Measurements from ENCODE around the gene PCDHGA1.
"Not testable (repeated sequence)": the region's sequence is repeated elsewhere in the genome, so short reads cannot be mapped to it uniquely, and the experiment has no call there.

Gene PCDHGA1

DNA sequence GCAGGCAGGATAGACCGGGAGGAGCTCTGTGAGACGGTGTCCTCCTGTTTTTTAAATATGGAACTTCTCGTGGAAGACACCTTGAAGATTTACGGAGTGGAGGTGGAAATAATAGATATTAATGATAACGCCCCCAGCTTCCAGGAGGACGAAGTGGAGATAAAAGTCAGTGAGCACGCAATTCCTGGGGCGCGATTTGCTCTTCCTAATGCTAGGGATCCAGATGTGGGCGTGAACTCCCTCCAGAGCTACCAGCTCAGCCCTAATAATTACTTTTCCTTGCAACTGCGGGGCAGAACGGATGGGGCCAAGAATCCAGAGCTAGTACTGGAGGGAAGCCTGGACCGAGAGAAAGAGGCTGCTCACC lies 91.2 kb downstream of the PCDHGA1 start:
- peaks cover 17% of the 10 kb centered on the region for H3K27me3 ChIP-seq (ENCODE audit: control insufficient read depth, insufficient read depth, low read length)
- H3K4me1 ChIP-seq (ENCODE audit: control insufficient read depth, insufficient read depth, low read length) = no peaks in the 10 kb centered on the region
- H3K9ac ChIP-seq (ENCODE audit: low read depth, low read length) = no peak overlapping the region
- no peaks in the 10 kb centered on the region for H3K36me3 ChIP-seq (ENCODE audit: control insufficient read depth, insufficient read depth, low read length)
- H3K9me3 ChIP-seq (ENCODE audit: control insufficient read depth, insufficient read depth, low read length) = peaks cover 5% of the 10 kb centered on the region
- peak overlapping the region; percentile 52 for H3K4me3 ChIP-seq (ENCODE audit: low read depth, low read length)

DNA sequence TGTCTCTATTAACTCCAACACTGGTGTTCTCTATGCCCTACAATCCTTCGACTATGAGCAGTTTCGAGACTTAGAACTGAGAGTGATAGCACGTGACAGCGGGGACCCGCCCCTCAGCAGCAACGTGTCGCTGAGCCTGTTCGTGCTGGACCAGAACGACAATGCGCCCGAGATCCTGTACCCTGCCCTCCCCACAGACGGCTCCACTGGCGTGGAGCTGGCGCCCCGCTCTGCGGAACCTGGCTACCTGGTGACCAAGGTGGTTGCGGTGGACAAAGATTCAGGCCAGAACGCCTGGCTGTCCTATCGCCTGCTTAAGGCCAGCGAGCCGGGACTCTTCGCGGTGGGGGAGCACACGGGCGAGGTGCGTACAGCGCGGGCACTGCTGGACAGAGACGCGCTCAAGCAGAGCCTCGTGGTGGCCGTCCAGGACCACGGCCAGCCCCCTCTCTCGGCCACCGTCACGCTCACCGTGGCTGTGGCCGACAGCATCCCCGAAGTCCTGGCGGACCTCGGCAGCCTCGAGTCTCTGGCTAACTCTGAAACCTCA lies 92.5 kb downstream of the PCDHGA1 start:
- Histone ChIP-seq H3K4me1 (ENCODE audit: control insufficient read depth, insufficient read depth, low read length) (no peaks in the 10 kb centered on the region), H3K36me3 (ENCODE audit: control insufficient read depth, insufficient read depth, low read length) (peaks cover 4% of the 10 kb centered on the region), H3K27me3 (ENCODE audit: control insufficient read depth, insufficient read depth, low read length) (peaks cover 17% of the 10 kb centered on the region), H3K4me3 (ENCODE audit: low read depth, low read length) (no peak overlapping the region), H3K9ac (ENCODE audit: low read depth, low read length) (no peak overlapping the region), H3K9me3 (ENCODE audit: control insufficient read depth, insufficient read depth, low read length) (peaks cover 11% of the 10 kb centered on the region)

DNA sequence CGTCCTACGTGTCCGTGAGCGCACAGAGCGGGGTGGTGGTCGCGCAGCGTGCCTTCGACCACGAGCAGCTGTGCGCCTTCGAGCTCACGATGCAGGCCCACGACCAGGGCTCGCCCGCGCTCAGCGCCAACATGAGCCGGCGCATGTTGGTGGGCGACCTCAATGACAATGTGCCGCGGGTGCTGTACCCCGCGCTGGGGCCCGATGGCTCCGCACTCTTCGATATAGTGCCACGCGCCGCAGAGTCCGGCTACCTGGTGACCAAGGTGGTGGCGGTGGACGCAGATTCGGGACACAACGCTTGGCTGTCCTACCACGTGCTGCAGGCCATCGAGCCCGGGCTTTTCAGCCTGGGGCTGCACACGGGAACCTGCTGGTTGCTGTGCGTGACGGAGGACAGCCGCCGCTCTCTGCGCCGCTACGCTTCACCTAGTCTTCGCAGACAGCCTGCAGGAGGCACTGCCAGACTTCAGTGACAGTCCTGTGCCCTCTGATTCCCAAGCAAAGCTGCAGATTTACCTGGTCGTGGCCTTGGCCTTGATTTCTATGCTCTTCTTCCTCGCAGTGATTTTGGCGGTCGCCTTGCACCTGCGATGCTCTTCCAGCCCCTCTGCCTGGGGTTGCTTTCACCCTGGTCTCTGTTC lies 97.6 kb downstream of the PCDHGA1 start:
- no peaks in the 10 kb centered on the region for H3K27me3 ChIP-seq (ENCODE audit: control insufficient read depth, insufficient read depth, low read length)
- H3K4me3 ChIP-seq (ENCODE audit: low read depth, low read length) = no peak overlapping the region
- H3K9me3 ChIP-seq (ENCODE audit: control insufficient read depth, insufficient read depth, low read length) = peaks cover 17% of the 10 kb centered on the region
- no peak overlapping the region for H3K9ac ChIP-seq (ENCODE audit: low read depth, low read length)
- peaks cover 6% of the 10 kb centered on the region for H3K36me3 ChIP-seq (ENCODE audit: control insufficient read depth, insufficient read depth, low read length)
- H3K4me1 ChIP-seq (ENCODE audit: control insufficient read depth, insufficient read depth, low read length) = no peaks in the 10 kb centered on the region

DNA sequence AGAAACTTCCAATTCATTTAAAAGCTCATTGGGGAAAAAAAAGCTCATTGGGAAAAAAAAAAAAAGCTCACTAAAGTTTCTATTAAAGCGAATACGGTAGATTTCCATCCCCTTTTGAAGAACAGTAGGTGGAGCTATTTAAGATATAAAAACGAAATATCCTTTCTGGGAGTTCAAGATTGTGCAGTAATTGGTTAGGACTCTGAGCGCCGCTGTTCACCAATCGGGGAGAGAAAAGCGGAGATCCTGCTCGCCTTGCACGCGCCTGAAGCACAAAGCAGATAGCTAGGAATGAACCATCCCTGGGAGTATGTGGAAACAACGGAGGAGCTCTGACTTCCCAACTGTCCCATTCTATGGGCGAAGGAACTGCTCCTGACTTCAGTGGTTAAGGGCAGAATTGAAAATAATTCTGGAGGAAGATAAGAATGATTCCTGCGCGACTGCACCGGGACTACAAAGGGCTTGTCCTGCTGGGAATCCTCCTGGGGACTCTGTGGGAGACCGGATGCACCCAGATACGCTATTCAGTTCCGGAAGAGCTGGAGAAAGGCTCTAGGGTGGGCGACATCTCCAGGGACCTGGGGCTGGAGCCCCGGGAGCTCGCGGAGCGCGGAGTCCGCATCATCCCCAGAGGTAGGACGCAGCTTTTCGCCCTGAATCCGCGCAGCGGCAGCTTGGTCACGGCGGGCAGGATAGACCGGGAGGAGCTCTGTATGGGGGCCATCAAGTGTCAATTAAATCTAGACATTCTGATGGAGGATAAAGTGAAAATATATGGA lies 100.2 kb downstream of the PCDHGA1 start, which contains the start of gene PCDHGA12:
PCDHGA12 (plus strand) TSS at position 176 of the 782 bp plus-strand sequence; CDS start at position 429, 253 bp downstream.
- Histone ChIP-seq H3K9ac (ENCODE audit: low read depth, low read length) (no peak within 1 kb of the TSS), H3K9me3 (ENCODE audit: control insufficient read depth, insufficient read depth, low read length) (peaks cover 21% of the 10 kb centered on the region), H3K36me3 (ENCODE audit: control insufficient read depth, insufficient read depth, low read length) (peaks cover 6% of the 10 kb centered on the region), H3K4me3 (ENCODE audit: low read depth, low read length) (no peak within 1 kb of the TSS), H3K27me3 (ENCODE audit: control insufficient read depth, insufficient read depth, low read length) (no peaks in the 10 kb centered on the region), H3K4me1 (ENCODE audit: control insufficient read depth, insufficient read depth, low read length) (no peaks in the 10 kb centered on the region)

DNA sequence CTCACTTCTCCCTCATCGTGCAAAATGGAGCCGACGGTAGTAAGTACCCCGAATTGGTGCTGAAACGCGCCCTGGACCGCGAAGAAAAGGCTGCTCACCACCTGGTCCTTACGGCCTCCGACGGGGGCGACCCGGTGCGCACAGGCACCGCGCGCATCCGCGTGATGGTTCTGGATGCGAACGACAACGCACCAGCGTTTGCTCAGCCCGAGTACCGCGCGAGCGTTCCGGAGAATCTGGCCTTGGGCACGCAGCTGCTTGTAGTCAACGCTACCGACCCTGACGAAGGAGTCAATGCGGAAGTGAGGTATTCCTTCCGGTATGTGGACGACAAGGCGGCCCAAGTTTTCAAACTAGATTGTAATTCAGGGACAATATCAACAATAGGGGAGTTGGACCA lies 101.0 kb downstream of the PCDHGA1 start:
- no peak overlapping the region for H3K4me3 ChIP-seq (ENCODE audit: low read depth, low read length)
- no peaks in the 10 kb centered on the region for H3K4me1 ChIP-seq (ENCODE audit: control insufficient read depth, insufficient read depth, low read length)
- H3K27me3 ChIP-seq (ENCODE audit: control insufficient read depth, insufficient read depth, low read length) = no peaks in the 10 kb centered on the region
- peaks cover 21% of the 10 kb centered on the region for H3K9me3 ChIP-seq (ENCODE audit: control insufficient read depth, insufficient read depth, low read length)
- no peak overlapping the region for H3K9ac ChIP-seq (ENCODE audit: low read depth, low read length)
- peaks cover 6% of the 10 kb centered on the region for H3K36me3 ChIP-seq (ENCODE audit: control insufficient read depth, insufficient read depth, low read length)

DNA sequence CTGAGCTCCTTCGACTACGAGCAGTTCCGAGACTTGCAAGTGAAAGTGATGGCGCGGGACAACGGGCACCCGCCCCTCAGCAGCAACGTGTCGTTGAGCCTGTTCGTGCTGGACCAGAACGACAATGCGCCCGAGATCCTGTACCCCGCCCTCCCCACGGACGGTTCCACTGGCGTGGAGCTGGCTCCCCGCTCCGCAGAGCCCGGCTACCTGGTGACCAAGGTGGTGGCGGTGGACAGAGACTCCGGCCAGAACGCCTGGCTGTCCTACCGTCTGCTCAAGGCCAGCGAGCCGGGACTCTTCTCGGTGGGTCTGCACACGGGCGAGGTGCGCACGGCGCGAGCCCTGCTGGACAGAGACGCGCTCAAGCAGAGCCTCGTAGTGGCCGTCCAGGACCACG lies 102.0 kb downstream of the PCDHGA1 start:
- H3K27me3 ChIP-seq (ENCODE audit: control insufficient read depth, insufficient read depth, low read length); H3K9ac ChIP-seq (ENCODE audit: low read depth, low read length); H3K36me3 ChIP-seq (ENCODE audit: control insufficient read depth, insufficient read depth, low read length); H3K4me1 ChIP-seq (ENCODE audit: control insufficient read depth, insufficient read depth, low read length); H3K4me3 ChIP-seq (ENCODE audit: low read depth, low read length): not testable (repeated sequence)
- peaks cover 15% of the 10 kb centered on the region for H3K9me3 ChIP-seq (ENCODE audit: control insufficient read depth, insufficient read depth, low read length)

DNA sequence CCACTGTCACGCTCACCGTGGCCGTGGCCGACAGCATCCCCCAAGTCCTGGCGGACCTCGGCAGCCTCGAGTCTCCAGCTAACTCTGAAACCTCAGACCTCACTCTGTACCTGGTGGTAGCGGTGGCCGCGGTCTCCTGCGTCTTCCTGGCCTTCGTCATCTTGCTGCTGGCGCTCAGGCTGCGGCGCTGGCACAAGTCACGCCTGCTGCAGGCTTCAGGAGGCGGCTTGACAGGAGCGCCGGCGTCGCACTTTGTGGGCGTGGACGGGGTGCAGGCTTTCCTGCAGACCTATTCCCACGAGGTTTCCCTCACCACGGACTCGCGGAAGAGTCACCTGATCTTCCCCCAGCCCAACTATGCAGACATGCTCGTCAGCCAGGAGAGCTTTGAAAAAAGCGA lies 102.4 kb downstream of the PCDHGA1 start:
- not testable (repeated sequence) for H3K36me3 ChIP-seq (ENCODE audit: control insufficient read depth, insufficient read depth, low read length); H3K9ac ChIP-seq (ENCODE audit: low read depth, low read length); H3K27me3 ChIP-seq (ENCODE audit: control insufficient read depth, insufficient read depth, low read length); H3K4me3 ChIP-seq (ENCODE audit: low read depth, low read length); H3K4me1 ChIP-seq (ENCODE audit: control insufficient read depth, insufficient read depth, low read length)
- H3K9me3 ChIP-seq (ENCODE audit: control insufficient read depth, insufficient read depth, low read length) = peaks cover 15% of the 10 kb centered on the region

DNA sequence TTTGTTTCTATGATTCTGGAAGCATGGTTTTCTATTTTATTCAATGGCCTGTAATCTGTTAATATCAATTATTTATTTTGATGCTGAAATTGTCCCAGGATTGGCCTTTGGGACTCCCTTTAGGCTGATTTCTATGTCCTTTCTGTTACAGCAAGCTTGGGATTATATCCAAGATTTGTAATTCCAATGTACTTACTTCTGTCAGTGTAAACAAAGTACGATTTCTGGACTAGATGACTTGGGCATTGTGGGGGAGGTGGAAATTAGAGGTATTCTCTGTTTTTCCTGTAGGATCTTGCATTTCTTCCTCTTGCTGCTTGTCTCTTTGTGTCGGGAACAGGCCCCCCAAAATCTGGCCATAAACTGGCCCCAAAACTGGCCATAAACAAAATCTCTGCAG lies 103.7 kb downstream of the PCDHGA1 start:
- H3K4me3 ChIP-seq (ENCODE audit: low read depth, low read length) = no peak overlapping the region
- no peak overlapping the region for H3K9ac ChIP-seq (ENCODE audit: low read depth, low read length)
- H3K9me3 ChIP-seq (ENCODE audit: control insufficient read depth, insufficient read depth, low read length) = peaks cover 15% of the 10 kb centered on the region
- H3K36me3 ChIP-seq (ENCODE audit: control insufficient read depth, insufficient read depth, low read length) = no peaks in the 10 kb centered on the region
- H3K27me3 ChIP-seq (ENCODE audit: control insufficient read depth, insufficient read depth, low read length) = no peaks in the 10 kb centered on the region
- H3K4me1 ChIP-seq (ENCODE audit: control insufficient read depth, insufficient read depth, low read length) = no peaks in the 10 kb centered on the region

DNA sequence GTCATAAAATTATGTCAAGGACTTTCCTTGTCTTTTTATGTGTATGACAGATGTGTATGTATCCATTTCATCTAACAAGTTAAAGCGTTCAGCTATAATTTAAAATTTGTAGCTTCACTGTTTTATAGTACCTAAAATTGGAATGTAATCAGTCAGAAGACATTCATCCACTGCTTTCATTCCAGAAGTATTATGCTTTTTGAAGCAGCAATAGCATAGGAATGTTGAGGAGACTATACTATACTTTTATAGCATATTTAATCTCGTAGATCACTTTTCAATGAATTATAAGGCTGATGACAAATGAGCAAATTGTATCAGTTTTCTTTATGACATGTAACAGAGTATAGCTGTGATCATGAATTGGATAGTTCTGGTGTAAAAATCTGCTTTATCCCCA lies 106.9 kb downstream of the PCDHGA1 start:
- H3K36me3 ChIP-seq (ENCODE audit: control insufficient read depth, insufficient read depth, low read length) = no peaks in the 10 kb centered on the region
- no peaks in the 10 kb centered on the region for H3K4me1 ChIP-seq (ENCODE audit: control insufficient read depth, insufficient read depth, low read length)
- peaks cover 4% of the 10 kb centered on the region for H3K9me3 ChIP-seq (ENCODE audit: control insufficient read depth, insufficient read depth, low read length)
- H3K9ac ChIP-seq (ENCODE audit: low read depth, low read length) = no peak overlapping the region
- H3K27me3 ChIP-seq (ENCODE audit: control insufficient read depth, insufficient read depth, low read length) = no peaks in the 10 kb centered on the region
- no peak overlapping the region for H3K4me3 ChIP-seq (ENCODE audit: low read depth, low read length)

DNA sequence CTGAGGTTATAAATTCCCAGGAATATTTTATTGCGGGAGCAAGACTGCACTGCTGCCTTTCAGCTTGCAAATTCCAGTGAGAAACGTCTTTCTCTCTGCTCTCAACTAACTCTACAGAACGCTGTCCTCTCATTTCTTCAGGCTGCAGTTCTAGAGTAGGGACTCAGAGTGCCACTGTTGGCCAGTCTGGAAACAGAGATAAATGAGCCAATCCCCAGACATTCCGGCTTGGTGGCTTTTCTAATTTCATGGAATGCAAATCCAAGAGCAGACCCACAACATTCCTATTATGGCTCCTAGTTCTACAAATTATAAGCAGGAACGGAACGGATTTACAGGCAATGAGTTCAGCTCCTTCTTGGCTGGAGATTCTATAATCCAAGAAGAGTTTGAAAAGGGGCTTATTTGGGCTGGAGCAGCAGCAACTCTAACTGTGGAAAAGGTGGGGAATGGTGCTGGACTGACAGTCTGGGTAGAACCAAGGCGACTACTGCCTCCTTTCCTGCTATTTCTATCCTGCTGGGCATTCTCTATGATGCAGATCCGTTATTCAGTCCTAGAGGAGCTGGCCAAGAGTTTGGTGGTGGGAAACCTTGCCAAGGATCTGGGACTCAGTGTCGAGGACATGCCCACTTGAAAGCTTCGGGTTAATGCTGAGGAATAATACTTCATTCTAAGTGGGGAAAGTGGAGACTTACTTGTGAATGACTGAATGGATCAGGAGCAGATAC lies 109.3 kb downstream of the PCDHGA1 start:
- H3K4me3 ChIP-seq (ENCODE audit: low read depth, low read length) = no peak overlapping the region
- no peak overlapping the region for H3K9ac ChIP-seq (ENCODE audit: low read depth, low read length)
- peaks cover under 1% of the 10 kb centered on the region for H3K9me3 ChIP-seq (ENCODE audit: control insufficient read depth, insufficient read depth, low read length)
- H3K27me3 ChIP-seq (ENCODE audit: control insufficient read depth, insufficient read depth, low read length) = no peaks in the 10 kb centered on the region
- no peaks in the 10 kb centered on the region for H3K36me3 ChIP-seq (ENCODE audit: control insufficient read depth, insufficient read depth, low read length)
- no peaks in the 10 kb centered on the region for H3K4me1 ChIP-seq (ENCODE audit: control insufficient read depth, insufficient read depth, low read length)

DNA sequence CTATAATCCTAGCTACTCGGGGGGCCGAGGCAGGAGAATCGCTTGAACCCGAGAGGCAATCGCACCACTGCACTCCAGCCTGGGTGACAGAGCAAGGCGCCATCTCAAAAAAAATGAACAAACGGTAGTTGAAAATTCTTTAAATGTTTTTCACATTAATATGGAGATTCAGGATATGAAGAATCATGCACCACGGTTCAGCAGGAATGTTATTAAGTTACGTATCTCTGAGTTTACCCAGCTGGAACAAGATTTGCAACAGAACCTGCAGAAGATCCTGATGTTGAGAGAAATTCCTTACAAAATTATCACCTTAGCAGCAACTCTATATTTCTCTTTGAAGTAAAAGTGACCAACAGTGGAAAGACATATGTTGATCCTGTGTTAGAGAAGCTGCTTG lies 110.0 kb downstream of the PCDHGA1 start:
- Histone ChIP-seq H3K36me3 (ENCODE audit: control insufficient read depth, insufficient read depth, low read length) (no peaks in the 10 kb centered on the region), H3K27me3 (ENCODE audit: control insufficient read depth, insufficient read depth, low read length) (no peaks in the 10 kb centered on the region), H3K9me3 (ENCODE audit: control insufficient read depth, insufficient read depth, low read length) (no peaks in the 10 kb centered on the region), H3K4me3 (ENCODE audit: low read depth, low read length) (no peak overlapping the region), H3K9ac (ENCODE audit: low read depth, low read length) (no peak overlapping the region), H3K4me1 (ENCODE audit: control insufficient read depth, insufficient read depth, low read length) (no peaks in the 10 kb centered on the region)
